Activated CD4-positive, CD25-positive, alpha-beta regulatory T cell treated with anti-CD3 and anti-CD28 coated beads, Interleukin-2, amount 50 U/mL, for 16 hours (primary cell): ENCODE results near the gene NINL.

Source experiments
- DNase-seq: peaks from one replicate; pipeline ENCODE4 v3.0.0-alpha.2; 2020; ENCODE audit warnings: low read depth, low spot score

NINL gene

GRCh38 chr20:25500880-25501351 is 84.4 kb downstream of the NINL start:
- no peak for DNase-seq

DNA sequence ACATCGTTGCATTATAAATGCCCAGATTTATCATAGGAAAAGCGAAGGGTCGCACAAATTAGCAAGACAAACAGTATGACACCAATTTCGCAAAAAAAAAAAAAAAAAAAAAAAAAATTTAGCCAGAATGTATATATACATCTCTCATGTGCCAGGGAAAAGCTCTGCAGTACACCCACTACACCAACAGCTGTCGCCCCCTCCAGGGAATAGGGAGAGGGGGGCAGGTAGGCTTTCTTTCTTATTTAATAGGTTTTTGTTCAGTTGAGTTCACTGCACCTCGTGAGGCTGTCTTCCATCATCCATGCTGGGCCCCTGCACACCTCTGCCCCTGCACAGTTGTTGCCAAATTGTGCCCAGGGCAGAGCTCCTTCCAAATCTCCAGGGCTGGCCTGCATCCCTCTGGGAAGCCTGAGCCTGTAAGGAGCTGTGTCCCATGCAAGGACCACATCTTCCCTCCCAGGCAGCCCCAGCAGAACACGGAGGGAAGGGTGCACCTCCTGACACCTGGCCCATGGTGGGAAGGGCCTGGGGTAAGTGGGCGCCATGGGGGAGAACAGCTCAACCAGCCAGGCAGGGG is 85.4 kb downstream of the NINL start:
- DNase-seq, result no peak

- no peak for DNase-seq
These were observed 86.3 kb downstream of the NINL start for GRCh38 chr20:25499031-25499430.

DNA sequence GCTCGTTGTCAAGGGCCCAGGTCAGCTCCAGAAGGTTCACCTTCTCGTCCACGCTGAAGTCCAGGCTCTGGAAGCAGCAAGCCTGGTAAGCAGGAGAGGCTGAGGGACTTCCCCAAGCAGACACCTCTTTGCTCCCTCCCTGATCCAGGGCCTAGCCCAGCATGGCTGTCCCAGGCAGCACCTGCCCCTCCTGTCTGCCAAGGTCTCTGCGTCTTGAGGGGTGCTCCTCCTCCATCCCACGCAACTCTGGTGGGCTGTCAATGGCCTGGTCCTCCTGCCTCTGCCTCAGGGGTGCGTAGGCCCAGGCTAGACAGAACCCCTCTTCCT is 87.1 kb downstream of the NINL start:
- DNase-seq, result no peak

DNA sequence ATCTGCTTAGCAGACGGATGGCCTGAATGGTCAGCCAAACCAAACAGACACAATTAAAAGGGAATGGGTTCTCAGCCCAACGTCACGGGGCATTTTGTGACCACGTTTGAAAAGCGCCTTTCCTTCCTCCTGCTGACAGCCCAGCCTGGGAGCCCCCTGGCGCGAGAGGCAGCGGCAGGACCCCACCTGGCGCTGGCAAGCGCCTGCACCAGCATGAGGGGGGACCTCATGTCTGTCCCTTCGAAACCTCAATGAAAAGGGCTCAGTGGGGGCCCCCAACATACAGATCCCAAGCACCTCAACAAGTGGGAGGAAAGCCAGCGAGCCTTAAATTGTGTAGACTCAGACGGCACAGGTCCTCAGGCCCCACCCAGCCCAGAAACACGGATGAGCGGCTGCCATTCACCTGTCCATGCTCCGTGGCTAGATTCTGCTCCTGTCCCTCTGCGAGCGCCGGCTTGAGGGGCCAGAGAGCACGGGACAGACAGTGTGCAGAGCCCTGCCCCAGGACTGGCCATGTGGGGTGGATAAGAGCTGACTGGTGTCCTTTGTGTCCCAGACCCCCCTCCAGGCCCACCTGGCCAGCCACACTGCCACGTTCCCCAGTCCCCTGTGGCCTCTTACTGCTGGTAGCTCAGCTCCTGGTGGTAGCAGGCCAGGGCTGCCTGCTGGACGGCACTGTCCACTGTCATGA is 87.6 kb downstream of the NINL start:
- no peak for DNase-seq

- no peak for DNase-seq
These were observed 88.3 kb downstream of the NINL start for GRCh38 chr20:25496968-25497401.

DNA sequence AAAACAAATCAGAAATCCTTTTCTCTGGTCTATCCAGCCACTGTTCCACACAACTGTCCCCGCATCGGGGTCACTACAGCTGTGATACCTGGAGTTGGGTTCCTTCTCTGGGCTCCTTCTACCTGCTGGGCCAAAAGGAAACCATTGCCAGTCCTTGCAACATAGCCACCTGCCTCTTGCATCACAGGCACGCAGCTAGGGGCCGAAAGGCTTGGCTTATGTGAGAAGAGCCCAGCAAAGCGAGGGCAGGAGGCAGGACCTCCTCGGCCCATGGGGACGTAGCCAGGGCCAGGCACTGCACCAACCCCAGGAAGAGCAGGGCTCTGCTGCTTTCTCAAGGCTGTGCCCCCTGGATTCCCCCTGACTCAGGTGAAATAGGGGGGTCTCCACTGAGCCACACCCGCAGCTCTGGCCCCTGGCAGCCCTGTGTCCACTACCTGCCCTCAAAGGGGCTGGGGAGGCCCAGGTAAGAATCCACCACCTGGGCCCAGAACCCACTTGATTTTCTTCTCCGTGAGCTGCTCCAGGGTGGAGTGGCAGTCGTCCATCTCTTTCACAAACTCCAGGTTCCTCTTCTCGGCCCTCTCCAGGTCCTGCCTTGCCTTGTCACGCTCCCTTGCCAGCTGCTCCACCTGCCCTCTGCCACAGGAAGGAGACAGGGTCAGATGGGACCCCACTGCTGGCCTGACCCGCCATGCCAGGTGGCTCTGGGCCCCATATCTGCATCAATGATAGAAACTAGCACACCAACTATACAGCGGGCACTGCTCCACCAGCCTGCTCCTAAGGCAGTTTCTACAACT is 89.0 kb downstream of the NINL start:
- no peak for DNase-seq

DNA sequence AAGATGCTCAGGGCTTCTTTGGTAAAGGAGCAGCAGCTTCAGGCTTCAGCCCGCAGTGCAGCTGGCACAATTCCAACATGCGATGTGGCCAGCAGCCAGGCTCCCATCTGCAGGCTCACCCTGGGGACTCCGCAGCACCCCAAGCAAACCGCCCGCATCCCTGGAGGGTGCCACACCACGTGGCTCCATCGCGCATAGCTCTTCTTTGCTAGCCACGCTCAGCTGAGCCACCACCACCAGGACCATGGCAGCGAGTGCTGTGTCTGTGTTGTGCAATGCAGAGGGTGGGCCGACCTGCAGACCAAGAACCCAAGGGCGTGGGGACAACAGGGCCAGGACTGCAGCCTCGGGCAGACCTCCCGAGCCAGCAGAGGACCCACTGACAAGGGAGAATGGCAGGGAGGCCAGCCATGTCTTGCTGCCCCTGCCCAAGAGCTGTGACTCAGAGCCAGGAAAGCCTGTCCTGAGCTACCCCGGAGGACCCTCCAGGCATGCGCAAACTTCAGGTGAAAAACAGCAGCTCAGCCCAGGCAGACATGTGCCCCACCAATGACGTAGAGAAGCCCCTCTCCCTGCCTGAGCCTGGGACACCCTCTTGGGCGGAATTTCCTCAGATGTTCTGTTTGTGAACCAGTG is 90.0 kb downstream of the NINL start:
- DNase-seq, result no peak

DNA sequence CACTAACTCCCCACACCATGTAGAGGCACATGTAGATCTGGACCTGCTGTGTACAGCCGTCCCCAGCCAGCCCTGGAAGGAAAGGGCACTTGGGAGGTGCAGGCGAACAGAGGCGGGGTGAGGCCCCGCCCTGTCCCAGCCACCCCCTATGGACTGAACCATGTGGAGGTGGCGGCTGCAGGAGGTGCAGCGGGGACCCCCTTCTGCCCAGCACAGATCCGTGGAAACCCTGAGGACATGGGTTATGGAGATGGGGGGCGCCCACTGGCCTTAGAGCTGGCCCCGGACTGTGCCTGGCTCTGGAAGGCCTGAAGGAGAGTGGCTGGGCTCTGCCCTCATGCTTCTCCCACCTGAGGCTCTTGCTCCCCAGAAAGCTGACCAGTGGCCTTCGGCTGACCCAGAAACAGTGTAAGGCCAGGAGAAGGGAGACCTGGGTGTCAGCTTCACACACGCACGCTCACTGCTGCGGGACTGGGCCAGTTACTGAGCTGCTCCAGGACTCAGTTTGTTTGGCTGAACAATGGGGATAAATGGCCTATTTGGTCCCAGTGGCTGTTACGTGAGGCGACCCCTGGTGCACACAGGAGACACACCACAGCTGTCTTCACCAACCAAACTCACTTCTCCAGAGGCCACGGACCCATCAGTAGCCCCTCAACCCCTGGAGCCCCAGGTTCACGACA is 90.7 kb downstream of the NINL start:
- no peak for DNase-seq

GRCh38 chr20:25493748-25494505 is 91.4 kb downstream of the NINL start:
- no peak for DNase-seq

GRCh38 chr20:25493137-25493536 is 92.2 kb downstream of the NINL start:
- no peak for DNase-seq

DNA sequence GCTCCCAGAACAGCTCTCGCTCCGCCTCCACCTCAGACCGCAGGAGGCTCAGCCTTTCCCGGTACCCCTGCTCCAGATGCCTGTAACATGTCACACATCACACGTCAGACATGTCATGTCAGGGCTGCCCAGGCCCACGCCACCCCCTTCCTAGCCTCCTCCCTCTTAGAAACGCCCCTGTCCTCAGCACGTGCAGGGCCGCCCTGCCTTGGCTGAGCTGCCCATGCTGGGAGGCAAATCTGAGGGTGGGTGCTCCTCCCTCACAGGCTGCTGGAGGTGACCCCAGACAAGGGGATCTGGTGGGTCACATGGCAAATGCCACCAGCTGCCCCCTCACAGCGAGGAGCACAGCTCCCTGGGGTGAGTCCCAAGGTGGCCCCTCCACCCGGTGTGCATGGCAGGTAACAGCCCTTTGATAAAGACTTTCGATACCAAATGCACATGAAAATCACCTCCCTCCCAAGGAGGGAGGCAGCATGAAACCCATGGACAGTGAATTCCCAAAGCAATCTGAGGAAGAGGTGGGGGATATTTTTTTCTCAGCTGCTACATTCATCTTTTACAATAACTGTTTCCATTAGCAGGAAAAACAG is 93.8 kb downstream of the NINL start:
- no peak for DNase-seq

- DNase-seq, result no peak
These were observed 94.5 kb downstream of the NINL start for GRCh38 chr20:25490656-25491445.

GRCh38 chr20:25489221-25489871 is 96.0 kb downstream of the NINL start:
- no peak for DNase-seq

- no peak for DNase-seq
These were observed 97.4 kb downstream of the NINL start for GRCh38 chr20:25487975-25488374.

DNA sequence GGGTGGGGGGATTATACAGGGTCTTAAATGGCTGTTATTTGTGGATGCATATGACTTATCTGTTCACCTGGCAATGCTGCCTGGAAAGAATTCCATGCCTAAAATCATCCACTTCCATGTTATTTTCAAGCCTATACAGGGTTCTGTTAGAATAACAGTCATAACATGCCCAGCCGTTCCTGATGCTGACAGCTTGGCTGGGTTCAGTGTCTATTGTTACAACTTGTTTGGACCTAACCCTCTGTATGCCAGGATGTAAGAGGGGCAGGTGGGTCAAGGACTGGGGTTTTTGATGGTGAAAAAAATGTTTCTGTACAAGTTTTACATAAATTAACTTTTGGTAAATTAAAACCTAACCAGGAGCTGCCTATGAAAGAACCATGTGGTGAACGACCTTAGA is 98.0 kb downstream of the NINL start:
- DNase-seq, result no peak

GRCh38 chr20:25486377-25486776 is 99.0 kb downstream of the NINL start:
- no peak for DNase-seq

- DNase-seq, result no peak
These were observed 99.5 kb downstream of the NINL start for GRCh38 chr20:25485872-25486271.

DNA sequence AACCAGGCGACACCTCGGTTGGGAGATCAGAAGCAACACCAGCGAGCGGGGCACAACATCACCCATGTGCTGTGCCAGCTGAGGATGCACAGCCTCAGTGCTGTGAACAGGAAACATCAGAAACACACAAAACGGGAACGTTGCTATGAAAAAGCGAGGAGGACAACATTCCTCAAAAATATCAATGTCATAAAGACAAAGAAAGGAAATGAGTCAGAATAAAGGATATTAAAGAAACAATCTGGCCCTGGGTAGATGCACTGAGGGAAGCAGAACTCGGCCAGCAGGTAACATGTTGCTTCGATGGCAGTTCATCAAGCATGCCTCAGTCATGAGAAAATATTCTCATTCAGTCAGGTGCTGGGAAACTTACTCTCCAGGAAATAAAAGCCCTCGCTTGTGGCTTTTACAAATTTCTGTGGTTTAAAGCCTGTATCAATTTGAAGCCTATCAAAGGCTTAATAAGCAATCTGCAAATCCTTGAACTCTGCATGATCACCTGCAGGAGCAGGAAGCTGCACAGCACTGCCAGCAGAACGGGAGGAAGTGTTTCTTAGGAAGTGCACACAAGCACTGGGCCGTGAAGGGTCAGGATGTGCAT is 100.3 kb downstream of the NINL start:
- DNase-seq, result no peak
